ENCODE measurements around the gene CACNA1C.

CACNA1C gene

GRCh38 chr12:2140858-2141519, 88.2 kb downstream of the CACNA1C start:
- DNase-seq (ENCODE audit: low read depth) = no peak

DNA sequence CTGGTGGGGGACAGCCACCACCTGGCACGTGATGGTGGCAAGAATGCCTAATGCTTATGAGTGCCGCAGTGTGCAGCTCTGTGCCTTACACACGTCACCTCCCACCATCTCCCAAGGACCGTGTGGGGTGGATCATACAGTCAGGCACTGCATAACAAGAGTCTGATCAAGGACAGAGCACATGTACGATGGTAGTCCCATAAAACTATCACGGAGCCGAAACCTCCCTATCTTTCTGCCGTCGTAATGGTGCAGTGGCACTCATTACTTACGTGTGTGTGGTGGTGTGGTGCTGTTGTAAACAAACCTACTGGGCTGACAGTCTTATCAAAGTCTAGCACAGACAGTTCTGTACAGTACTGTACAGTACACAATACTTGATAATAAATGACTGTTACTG, 89.3 kb downstream of the CACNA1C start:
- DNase-seq (ENCODE audit: low read depth) = no peak

DNA sequence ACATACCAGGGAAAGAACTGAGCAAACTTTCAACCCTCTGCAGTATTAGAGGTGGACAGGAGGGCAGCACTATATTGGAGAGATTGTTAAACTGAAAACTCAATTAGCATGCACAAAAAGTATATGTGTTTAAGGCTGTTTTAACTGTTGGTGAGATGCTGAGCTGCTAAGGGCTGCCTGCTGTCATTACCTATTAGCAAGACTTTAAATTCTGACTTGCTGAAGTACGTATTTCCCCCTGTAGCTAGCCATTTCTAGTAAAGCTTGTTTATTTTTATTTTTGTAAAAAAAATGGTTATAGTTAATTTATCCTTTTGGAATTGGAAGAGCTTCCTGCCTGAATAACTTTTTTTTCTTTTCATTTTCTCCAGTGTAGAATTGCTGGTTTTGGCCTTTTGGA, 92.2 kb downstream of the CACNA1C start:
- DNase-seq (ENCODE audit: low read depth) = no peak

- no peak for DNase-seq (ENCODE audit: low read depth)
Measured at GRCh38 chr12:2145433-2145998, 92.7 kb downstream of the CACNA1C start.

- DNase-seq (ENCODE audit: low read depth) = no peak
Measured at GRCh38 chr12:2147335-2147734, 94.5 kb downstream of the CACNA1C start.

- no peak for DNase-seq (ENCODE audit: low read depth)
Measured at GRCh38 chr12:2149091-2149490, 96.3 kb downstream of the CACNA1C start.

DNA sequence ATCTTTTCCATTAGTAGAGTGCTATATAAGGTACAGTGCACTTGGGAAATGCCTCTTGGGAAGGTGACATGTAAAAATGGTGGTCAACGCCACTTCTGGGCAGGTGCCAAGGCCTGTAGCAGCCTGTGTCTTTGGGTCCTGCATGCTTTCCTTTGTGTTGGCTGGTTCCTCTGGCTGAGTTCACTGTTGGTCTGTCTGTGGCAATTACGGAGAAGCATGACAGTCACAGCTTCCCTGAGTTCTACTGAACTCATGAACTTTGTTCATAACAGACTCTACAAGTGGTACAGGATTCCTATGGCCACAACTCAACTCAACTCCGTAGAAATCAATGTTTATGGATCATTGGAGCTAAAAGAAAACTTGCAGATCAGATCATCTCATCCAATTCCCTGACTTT, 98.0 kb downstream of the CACNA1C start:
- DNase-seq (ENCODE audit: low read depth) = no peak

DNA sequence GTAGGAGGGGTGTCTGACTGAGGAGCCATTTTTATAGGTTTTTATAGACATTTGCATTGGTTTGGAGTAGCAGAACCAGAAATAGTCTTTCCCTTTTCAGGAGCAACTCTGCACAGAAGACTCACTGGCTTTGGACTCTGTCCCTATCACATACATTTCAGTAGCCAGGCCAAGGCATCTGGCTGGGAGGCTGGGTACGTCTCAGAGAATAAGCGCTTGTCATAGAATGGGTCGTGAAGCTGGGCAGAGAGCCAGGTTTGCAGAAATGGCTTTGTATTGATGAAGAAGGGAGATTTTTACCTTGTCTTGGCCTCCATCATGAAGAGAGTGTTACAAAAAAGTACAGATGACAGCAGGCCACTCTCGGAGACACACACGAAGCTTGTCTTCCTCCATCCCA, 98.6 kb downstream of the CACNA1C start:
- no peak for DNase-seq (ENCODE audit: low read depth)

GRCh38 chr12:2152134-2152533, 99.3 kb downstream of the CACNA1C start:
- no peak for DNase-seq (ENCODE audit: low read depth)

- no peak for DNase-seq (ENCODE audit: low read depth)
Measured at GRCh38 chr12:2154050-2154449, 101.3 kb downstream of the CACNA1C start.

GRCh38 chr12:2154521-2154920, 101.7 kb downstream of the CACNA1C start:
- no peak for DNase-seq (ENCODE audit: low read depth)

- DNase-seq (ENCODE audit: low read depth) = no peak
Measured at GRCh38 chr12:2156333-2156732, 103.5 kb downstream of the CACNA1C start.

GRCh38 chr12:2160043-2160442, 107.3 kb downstream of the CACNA1C start:
- no peak for DNase-seq (ENCODE audit: low read depth)

DNA sequence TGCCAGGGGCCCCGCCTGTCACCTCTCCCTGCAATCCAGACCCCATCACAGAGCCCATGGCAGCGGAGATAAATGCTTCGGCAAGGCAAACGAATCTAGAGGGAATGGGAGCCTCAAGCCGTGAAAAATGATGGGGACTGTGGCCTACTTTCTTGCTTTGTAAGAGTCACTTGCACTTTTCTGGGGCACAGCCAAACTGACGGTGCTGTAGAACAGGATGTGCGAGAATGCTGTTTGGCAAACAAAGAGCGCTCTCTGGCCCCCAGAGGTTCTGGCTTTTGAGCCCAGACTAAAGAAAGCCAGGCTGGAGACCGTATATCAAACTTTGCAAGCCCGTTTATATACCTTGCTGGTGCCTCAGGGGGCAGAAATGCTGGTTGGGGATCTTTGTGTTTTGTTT, 108.7 kb downstream of the CACNA1C start:
- DNase-seq (ENCODE audit: low read depth) = no peak

GRCh38 chr12:2163177-2163941, 110.6 kb downstream of the CACNA1C start:
- peak; percentile 98 for DNase-seq (ENCODE audit: low read depth)

DNA sequence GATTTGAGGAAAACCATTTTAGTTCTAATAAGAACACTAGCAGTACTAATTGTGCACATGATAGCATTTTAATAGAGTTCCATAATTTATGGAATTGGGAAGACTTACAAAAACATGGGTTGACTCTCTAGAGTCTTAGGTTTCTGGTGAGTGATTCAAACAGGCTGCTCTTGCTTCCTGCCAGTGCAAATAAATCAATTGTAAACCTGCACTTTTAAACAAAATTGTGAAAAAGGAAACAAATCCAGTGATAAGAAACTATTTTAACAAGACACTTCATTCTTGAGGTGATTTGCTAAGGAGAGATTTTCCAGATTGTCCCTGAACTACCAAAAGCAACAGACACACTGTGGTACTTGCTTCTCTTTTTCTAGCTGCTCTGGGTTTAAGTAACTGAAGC, 112.2 kb downstream of the CACNA1C start:
- DNase-seq (ENCODE audit: low read depth) = no peak

DNA sequence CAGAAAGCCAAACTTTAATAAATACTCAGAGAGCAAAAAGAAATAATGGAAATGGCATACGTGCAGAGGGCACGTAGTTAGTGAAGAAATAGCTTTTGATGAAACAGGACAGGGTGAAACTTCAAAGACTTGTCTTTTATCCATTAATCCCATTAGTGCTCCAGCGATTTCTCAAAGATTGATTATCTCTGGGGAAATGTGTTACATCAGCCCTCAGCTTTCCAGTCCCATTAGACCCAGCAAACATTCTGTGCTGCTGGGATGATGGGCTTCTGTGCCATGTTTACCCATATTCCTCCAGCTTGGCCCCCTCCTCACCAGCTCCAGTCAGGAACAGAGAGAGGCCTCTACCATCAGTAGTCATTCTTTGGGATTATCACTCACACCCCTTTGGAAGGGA, 113.1 kb downstream of the CACNA1C start:
- no peak for DNase-seq (ENCODE audit: low read depth)

- DNase-seq (ENCODE audit: low read depth) = no peak
Measured at GRCh38 chr12:2166696-2167095, 113.9 kb downstream of the CACNA1C start.

DNA sequence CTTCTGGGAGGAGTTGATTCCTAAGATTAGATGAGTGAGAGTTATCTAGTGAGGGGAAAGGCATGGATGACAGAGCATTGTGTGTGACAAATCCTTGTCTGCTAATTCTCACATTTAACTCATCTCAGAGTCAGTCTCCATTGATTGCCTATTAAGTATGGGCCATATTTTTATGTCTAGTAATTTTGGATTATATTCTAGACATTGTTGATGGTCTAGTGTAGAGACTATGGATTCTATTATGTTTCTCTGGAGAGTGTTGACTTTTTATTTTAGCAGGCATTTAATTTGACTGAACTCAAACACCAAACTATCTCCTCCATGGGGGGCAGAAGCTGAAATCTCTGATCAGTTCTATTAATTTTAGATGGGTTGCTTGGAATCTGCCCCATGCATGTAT, 114.4 kb downstream of the CACNA1C start:
- DNase-seq (ENCODE audit: low read depth) = no peak

DNA sequence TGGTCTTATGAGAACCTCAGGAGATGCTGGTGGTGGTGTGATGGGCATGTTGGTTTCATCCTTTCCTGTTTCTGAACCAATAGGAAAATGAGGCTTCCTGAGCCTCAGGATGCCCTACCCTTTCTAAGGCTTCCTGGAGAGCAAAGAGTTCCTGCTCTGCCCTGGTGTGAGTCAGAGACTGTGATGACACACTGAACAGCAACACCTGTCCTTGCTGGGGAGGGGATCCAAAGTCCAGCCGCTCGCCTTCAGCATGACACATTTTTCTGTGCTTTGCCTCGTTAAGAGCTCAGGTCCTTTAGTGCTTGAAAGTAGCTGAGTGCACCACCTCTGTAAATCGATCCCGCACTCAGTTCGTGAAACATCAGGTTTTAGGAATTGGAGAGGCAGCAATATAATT, 116.0 kb downstream of the CACNA1C start:
- DNase-seq (ENCODE audit: low read depth) = no peak

GRCh38 chr12:2169489-2169888, 116.7 kb downstream of the CACNA1C start:
- DNase-seq (ENCODE audit: low read depth) = no peak

DNA sequence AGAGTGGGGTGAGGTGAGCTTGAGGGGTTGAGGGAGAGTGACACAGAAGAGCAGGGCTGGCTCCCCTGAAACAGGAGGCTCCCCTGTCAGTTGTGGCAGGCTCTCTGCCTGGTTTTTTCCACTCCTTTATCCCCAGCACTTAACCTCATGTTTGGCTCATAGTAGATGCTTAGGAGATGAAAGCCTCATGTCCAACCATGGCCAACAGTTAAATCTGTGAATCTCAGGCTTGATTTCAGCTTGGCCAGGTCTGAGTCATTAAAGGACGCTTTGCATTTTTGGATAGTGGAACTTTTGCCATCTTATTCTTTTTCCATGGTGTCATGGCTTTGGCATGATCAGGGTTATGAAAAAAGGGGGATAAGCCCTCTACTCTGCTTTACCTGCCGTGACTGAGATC, 117.2 kb downstream of the CACNA1C start:
- no peak for DNase-seq (ENCODE audit: low read depth)

DNA sequence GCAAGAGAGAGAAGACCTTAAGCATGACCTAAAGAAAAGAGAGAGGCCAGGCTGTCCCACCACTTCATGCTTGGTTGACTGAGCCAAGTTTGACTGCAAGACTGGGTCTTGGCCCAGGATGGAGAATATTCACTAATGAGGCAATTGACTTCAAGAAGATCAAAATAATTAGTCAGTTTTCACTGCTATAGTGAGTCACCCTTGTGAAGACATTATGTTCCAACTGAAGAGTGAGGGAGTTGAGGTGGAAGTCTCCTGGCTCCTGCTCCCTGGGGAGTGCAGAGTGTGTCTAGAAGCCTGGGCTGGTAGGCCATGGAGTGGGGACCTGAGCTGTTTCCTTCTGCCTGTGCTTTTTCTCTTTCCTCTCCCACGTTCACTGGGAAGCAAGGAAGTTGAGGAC, 117.6 kb downstream of the CACNA1C start:
- DNase-seq (ENCODE audit: low read depth) = no peak

Data from HS-27A (cell line).